Germinal center (tissue), 1 donor: ENCODE results near the gene C6orf136.

Experiments used
- DNase-seq: peaks from one replicate; pipeline ENCODE4 v3.0.0; 2012; ENCODE audit warnings: mixed read lengths, low spot score

C6orf136 gene

GRCh38 chr6:30615958-30616810, 30.7 kb upstream of the C6orf136 start:
- no peak for DNase-seq

DNA sequence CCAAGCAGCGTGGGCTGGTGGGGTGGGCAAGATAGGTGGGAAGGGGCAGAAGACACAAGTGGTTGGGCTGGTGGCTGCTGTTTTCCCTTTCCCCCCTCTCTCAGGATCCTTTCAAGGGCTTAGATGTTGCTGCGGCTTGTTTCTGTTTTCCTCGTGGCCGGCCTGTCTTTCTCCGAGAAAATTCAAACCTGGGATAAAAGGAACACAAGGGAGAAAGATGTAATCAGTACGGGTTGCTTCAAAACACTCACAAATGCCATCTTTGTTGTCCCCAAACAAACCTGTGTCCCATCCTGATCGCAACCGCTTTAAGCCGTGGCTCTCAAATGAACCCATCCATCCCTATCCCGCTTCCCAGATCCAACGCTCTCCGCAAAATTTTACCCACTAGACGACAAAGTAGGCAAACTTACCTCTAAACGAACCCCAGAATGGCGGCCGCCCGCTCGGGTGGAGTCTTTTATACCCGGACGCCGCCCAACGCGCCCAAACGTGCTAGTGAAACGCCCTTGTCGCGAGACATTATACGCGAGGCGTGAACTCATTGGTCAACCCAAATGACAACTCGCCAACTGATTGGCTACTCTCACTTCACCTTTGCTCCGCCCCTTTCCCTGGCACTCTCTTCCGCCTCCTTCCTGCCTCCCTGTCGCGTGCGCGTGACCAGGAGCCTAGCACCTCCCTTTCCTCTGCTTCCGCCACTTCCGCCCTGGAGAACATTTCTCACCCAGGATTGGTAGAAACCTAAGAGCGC, 29.9 kb upstream of the C6orf136 start, which contains the start of gene PPP1R10:
Gene PPP1R10 (minus strand): TSS at position 433 of the 754 bp plus-strand sequence. CDS start 7,299 bp downstream, outside the sequence.
- peak; percentile 94 for DNase-seq

DNA sequence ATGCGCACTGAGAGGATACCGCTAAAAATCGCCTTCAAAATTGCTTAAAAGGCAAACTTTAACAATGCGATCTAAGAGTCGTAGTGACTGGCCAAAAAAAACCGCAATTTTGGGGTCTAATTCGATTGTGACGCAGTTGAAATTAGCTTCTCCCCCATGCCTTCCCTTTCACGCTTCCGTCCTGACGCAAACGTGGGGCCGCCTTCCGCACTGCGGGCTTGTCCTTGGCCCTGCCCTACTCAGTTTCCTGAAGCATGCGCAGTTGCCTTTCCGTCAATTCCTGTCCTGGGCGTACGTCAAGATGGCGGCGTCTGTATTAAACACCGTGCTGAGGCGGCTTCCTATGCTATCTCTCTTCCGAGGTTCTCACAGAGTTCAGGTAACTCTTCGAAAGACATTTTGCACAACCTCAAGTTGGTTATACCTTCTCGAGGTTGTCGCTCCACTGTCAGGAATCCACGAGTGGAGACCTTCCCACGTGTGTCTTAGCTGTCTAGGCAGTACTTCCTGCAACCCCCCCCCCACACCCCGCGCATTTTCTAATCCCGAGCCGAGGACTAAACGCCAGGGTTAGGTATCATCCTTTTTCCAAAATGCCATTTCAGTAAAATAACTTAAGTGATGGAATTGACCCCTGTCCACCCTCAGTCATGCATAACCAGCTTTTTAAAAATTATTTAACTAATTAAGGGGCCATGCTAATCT, 29.2 kb upstream of the C6orf136 start, which contains the start of gene MRPS18B:
Gene MRPS18B (plus strand): TSS at position 276 of the 705 bp plus-strand sequence. CDS start 26 bp downstream, at position 302.
- peak; percentile 90 for DNase-seq

DNA sequence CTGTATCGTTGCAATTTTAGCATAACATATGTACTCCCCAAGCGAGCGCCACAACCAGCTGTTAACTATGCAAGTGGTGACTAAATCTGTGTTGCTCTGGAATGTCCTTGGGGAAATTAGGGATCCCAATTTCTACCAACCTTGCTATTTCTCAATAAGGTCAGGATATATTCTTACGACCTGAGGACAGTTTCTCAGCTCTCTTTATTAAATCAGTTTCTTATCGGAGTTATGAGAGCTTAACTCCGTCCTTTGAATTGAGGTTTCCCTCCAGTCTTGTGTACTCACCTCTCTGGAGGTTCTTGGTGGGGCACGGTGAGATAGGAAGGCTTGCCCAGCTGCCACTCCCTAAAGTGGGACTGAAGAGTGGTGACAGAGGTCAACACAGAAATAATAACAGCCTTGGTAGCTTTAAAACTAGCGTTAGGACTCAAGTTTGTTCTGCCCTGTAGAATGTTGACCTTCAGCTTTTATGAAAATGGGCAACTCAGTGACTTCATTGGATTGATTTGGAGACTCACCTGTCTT, 28.6 kb upstream of the C6orf136 start:
- DNase-seq = no peak

- DNase-seq = no peak
Measured at GRCh38 chr6:30619561-30619960, 27.4 kb upstream of the C6orf136 start.

DNA sequence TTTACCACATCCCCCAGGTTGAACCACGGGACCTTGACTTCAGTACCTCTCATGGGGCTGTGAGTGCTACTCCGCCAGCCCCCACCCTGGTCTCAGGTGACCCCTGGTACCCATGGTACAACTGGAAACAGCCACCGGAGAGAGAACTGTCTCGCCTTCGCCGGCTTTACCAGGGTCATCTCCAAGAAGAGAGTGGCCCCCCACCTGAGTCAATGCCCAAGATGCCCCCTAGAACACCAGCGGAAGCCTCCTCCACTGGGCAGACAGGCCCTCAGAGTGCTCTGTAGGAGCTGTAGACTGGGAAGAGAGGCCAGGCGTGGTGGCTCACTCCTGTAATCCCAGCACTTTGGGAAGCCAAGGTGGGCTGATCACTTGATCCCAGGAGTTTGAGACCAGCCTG, 21.4 kb upstream of the C6orf136 start:
- DNase-seq = no peak

GRCh38 chr6:30626484-30627366, 20.2 kb upstream of the C6orf136 start, which contains the start of gene ATAT1:
TSS of gene ATAT1 (plus strand) at chr6:30626874.
- peak; percentile 91 for DNase-seq

- no peak for DNase-seq
Measured at GRCh38 chr6:30635834-30636233, 11.1 kb upstream of the C6orf136 start.

DNA sequence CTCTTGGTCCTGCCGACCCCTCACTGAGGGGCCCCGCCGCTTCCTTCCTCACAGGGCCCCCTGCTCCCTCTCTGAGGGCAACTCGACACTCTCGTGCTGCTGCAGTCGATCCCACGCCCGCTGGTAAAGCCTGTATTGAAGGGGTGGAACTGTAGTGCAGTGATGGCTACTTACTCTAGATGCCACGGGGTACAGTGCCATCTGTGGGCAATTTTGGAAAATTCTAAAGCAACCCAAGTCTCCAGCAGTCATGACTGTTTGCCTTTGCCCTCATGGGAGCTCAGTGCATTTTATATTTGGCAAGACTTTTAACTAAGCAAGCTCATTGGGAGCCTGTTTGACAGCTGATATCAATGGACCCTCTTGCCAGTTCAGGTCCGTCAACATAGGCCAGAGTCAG, 6.5 kb upstream of the C6orf136 start:
- no peak for DNase-seq

DNA sequence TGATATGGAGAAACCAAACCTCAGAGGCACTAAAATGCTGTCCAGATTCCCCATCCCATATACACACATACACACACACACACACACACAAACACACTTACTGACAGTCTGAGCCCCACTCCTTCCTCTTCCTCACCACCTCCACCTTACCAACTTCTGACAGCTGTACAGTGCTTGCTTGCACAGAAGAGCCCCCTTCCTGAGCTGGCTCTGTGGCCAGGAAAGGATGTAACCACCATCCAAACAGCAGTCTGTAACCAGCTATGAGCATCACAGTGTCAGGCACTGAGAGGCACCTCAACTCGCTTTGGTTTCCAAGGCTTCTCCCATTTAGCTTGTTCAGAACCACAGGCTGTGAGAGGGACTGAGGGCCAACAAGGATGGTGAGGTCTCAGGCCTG, 5.9 kb upstream of the C6orf136 start:
- DNase-seq = no peak

- DNase-seq = no peak
Measured at GRCh38 chr6:30643656-30644055, 3.3 kb upstream of the C6orf136 start.

DNA sequence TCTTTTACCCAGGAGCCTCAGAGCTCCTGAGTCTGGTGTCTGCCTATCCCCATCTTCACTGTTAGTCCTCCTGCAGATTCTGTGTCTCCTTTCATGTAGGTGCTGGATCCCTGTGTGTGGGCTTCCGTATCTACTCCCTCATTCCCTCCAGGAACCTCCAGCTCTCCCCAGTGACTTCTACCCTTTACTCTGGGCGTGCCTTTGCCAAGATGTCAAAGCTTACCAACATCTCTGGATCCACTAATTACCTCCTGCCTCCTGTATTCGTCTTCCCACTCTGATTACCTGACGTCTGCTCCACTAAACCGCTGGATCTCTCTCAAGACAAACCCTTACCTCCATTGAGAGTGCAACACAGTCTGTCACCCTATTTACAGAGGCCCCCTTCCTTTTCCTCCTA, 2.2 kb upstream of the C6orf136 start:
- DNase-seq = no peak

GRCh38 chr6:30645989-30646388, 944 bp upstream of the C6orf136 start:
- DNase-seq = no peak

DNA sequence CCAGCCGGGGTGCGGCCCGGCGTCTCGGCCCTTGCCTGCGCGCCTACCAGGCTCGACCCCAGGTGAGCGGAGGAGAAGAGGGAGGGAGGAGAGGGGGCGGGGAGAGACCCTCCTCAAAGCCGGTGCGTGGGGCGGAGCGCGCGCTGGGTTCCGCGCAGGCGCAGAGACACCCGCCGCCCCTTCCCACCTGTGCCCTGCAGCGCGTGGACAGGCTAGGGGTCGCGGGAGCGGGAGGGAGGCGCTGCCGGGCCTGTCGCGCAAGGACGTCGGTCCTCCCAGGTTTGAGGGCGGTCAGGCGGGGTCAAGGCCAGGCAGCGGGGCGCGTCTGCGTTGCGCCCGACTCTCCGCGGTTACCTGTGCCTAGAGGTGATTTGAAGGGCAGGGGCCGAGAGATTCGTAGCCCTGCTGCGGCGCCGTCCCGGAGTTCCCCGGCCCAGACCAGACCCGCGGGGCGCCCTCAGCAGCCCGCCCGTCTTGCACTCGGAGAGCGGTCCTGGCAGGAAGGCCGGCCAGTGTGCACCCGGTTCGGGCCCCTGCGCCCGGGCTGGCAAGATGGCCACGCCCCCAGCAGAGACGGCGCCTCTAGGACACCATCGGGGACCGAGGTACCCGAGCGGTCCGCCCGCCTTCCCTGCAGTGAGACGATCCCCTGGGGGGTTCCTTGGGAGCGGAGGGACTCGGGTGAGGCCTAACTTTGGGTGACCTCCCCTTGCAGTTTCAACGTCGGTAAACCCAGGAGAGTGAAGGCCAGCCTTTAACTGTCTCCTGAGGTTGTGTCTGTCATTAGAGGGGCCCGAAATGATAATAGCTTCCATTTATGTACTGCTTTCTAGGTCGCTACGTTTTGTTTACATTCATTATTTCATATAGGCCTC, 546 bp downstream of the C6orf136 start:
- peak; percentile 83 for DNase-seq

- DNase-seq = no peak
Measured at GRCh38 chr6:30651143-30651542, 4.2 kb downstream of the C6orf136 start.

- DNase-seq = no peak
Measured at GRCh38 chr6:30654798-30655742, 8.1 kb downstream of the C6orf136 start.

DNA sequence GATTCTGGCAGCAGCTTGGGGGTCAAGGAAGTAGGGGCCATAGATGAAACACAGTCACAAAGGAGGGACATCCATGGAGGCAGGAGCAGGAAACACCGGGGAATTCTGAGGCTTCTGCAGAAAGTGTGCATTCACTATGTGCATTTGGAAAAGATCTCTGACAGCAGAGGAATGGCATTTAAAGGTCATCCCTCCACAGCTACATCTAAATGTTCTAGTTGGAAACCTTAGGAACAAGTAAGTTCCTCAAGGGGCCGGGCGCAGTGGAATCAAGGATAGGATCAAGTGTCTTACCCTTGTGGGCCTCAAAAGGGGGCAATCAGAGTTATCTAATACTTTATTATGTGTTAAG, 8.8 kb downstream of the C6orf136 start:
- DNase-seq = no peak

DNA sequence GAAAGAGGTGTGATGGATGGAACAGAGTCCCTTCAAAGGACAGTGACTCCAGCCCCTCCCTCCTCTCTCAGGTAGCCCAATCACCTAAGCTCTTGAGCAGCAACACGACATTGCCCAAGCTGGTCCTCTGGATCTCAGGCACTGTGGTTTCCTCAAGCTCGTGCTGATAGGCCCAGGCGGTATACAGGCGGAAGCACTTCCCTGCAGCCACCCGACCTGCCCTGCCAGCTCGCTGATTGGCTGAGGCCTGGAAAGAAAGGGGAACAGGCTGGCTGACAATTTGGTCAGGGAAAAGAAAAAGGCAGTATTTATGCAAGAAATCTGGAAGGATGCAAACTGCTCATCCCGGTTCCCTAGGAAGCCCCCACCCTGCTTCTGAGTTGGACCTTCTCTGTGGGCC, 9.6 kb downstream of the C6orf136 start:
- DNase-seq = no peak

GRCh38 chr6:30657454-30657853, 10.5 kb downstream of the C6orf136 start:
- DNase-seq = no peak
